Astrocyte of the hippocampus (primary cell): ENCODE results near the gene HSPA12A.

Experiments used
- DNase-seq: peaks from one replicate; pipeline ENCODE4 v3.0.0; 2011; ENCODE audit warnings: low read depth, low spot score

Gene HSPA12A

DNA sequence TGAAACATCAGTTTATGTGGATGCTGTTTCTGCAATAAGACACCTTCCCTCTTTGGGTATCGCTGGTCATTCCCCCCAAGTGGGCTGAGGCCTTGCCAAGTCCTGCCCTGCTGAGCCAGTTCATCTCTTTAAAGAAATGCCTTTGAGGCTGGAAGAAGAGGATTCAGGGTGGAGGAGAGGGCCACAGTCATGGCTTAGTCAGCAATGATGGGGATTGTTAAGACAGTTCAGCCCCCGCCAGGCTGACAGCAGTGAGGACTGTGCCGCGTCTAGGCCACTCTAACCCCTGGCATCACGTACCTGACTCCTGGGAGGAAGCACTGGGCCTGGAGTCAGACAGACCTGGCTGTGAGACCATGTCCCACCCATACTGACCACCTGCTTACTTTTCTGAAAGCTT, 73.3 kb downstream of the HSPA12A start:
- DNase-seq: no peak

DNA sequence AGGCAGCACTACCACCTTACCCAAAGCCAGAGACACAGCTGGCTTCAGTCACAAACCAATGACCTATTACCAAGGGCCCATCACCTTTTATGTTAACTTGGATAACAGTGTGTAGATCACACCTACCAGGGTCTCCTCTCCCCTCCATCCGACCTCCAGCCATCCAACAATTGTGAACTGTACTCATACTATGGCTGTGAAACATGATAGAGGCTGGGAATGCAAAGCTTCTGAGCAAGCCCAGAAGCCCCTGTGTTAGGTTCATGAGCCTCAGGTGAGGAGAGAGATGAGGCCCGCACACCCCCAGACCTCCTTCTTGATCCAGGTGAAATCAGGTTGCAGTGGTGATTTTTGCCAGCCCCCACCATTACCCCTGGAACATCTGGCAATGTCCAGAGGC, 73.9 kb downstream of the HSPA12A start:
- DNase-seq: no peak

DNA sequence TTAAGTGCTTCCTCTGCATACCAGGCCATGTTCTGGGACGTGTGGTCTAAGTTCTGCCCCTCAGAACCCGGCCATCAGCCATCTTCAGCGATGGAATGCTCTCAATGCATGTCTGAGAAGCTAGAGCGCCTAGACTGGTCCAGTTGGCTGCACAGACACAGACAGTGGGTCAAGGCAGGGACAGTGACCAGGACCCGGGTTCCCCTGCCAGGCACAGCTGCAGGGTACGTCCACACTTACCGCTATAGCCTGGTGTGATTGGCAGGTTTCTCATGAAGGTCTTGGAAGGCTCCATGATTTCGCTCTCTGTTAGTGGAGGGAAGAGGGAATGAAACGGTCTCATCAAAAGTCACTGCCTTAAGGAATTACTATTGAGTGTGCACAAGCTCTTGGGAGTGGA, 74.3 kb downstream of the HSPA12A start:
- no peak for DNase-seq

DNA sequence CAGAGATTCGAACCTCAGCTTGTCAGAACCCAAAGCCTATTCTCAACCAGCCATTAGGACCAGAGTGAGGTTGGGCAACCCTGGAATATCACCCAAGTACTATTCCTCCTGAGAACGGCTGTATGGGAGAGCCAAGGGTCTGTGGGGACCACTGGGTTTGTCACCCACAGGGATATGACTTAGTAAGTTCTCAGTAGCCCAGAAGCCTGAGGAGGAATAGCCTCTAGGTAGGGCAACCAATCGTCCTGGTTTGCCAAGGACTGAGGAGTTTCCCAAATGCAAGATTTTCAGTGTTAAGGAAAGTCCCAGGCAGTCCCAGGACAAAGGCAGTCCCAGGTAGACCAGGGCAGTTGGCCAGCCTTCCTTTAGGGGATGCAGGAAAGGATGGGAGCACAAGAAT, 74.9 kb downstream of the HSPA12A start:
- DNase-seq: no peak

DNA sequence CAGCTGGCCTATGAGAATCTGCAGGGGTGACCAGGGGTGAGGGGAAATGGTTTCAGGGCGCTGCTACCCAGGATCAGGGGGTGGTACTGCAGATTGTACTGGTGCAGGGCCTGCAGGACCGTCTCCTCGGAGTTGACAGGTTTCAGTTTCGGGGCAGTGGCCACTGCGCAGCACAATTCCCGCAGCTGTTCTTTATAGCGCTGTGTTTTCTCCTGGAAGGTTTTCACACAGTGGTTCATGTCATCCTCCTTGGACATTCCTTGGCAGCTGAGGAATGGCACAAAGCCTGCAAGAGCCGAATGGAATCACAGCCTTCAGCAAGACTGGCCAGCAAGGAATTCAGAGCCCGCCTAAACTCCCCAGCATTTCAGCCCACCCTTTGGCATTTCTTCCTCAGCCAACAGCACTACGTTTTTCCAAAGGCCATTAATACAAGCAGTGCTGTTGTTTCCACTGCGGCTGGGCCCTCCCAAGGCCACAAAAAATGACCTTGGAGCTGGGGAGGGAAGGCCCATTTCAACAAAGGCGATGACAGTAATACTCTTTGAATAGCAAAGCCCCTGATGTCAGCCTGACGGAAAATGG, 76.7 kb downstream of the HSPA12A start:
- peak; percentile 85 for DNase-seq

DNA sequence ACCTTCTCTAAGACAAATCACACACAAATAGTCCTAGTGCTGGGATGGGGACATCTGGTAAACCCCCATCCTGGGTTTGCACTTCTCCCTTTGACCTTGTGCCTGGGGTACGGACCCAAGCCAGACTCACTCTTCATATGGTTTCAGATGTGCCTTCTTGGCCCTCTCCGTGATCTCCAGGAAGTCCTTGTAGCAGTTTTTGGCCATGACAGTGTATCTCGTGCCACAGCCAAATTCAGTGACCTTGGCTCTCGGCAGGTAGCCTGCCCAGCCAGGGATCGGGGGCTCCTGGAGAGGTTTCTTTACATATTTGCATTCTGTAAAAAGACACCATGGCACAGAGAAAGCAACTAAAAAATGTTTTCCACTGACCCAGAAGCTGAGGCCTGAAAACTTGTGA, 77.7 kb downstream of the HSPA12A start:
- DNase-seq: no peak

DNA sequence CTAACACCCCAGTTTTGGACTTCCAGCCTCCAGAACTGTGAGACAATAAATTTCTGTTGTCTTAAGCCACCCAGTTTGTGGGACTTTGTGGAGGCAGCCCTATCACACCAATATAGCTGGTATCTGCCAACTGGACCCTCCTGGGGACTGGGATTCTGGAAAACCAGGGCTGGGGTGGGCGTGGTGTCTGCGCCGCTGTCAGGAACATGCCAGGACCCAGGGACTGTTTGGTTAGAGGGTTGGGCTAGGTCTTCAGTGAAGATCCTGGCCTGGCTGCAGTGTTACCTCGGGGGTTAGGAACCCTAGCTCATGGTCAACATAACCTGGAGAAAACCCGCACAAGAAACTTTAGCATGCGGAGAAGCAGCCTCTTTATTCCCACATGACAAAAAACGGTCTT, 79.0 kb downstream of the HSPA12A start:
- DNase-seq: no peak

DNA sequence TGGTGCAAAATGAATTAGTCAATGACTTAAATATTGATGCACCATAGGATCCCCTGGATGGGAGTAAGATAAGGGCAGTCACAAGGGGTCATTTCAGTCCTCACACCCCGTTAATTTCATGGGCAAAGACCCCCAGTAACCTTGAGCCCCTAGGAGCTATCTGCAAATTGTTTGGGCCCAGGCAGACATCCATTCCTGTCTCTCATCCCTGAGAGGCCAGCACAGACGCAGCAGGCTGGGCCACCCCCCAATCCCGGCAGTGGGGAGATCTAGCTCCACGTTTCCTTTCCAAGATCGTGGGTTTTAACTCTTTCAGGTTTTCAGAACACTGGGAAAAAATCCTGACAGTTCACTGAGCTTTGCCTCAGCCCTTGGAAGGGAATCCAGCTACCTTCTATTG, 81.5 kb downstream of the HSPA12A start:
- no peak for DNase-seq

DNA sequence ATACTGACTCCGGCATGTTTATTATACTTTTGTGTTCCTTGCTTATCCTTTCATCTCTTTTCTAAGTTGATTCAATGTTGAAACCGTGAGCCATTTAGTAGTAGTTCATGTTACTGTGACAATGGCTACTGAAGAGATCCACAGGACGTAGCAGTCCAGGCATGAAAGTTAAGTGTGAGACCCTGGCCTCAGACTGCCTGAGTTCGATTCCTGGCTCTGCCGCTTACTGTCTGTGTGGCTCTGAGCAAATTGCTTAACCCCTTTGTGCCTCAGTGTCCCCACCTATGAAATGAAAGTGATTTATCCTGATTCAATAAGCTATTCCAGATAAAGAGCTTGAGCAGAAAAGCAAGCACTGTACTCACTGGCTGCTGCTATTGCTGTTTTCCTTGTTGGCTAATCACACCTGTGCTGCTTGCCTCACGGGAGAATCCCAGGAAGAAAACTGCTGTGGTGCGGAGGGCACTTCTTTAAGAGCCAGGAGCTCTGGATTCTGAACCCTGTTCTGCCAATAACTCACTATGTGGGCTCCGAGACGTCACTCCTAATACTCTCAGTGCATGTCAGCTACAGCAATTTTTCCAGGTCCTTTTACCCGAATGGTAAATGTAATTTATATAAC, 83.2 kb downstream of the HSPA12A start:
- DNase-seq: no peak

DNA sequence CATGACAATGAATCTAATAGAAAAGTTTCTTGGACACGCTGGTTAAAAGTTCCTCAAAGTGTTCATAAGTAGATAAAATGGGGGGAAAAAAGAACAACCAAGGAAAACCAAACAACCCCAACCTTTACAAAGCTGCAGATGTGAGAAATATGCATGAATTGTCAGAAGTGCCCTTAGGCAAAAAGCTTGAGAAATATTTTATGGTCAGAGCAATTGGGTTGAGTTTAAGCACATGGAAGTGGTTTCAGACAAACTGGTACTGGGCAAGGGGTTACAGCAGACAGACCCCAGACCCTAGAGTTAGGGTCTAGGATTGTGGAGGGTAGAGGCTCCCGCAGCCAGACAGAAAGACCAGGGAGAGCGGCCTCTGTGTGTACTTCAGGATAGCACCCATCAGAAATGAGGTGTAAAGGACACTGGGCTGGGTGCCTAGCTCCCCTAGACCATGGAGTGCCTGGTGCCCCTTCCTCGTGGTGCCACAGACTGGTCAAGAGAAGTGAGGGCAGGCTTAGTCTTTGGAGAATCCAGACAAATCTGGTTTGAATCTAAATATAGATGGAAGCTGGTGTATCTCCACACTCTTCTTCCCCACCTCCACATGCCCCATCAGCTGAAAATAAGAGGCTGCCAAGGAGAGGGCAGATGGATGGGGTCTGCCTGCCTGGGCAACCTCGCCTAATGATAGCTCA, 84.4 kb downstream of the HSPA12A start:
- no peak for DNase-seq

DNA sequence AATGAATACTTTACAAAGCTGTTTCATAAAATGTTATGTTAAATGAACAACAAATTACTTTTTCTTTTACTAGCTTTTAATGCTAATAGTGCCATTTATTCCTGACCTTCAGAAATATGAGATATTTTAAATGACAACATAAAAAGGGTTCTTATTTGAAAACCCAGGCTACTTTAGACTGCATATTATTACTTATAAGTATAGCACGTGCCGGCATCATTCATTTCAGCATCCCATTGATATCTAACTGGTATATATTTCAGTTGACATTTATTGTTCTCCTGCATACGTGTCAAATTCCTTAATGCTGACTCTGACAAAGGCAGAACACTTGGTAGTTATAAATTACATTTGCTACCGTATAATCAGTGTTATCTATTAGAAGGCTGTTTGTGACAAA, 86.3 kb downstream of the HSPA12A start:
- DNase-seq: no peak

DNA sequence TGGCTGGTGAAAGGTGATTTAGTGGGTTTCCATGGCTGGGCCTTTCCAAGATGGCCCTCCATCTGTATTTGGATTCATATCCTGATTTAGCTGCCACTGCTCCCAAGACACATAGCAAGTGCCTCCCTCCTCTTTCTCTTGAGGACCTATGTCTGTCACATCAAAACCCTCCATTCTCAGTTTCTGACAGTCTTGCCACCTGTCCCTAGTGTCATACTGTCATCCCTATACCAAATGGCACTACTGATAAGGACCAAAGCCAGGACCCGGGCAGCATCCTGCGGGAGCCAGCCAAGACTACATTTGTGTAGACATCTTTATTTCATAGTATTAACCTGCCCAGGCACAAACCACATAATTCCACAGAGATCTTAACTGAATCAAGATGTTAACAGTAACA, 86.8 kb downstream of the HSPA12A start:
- no peak for DNase-seq

DNA sequence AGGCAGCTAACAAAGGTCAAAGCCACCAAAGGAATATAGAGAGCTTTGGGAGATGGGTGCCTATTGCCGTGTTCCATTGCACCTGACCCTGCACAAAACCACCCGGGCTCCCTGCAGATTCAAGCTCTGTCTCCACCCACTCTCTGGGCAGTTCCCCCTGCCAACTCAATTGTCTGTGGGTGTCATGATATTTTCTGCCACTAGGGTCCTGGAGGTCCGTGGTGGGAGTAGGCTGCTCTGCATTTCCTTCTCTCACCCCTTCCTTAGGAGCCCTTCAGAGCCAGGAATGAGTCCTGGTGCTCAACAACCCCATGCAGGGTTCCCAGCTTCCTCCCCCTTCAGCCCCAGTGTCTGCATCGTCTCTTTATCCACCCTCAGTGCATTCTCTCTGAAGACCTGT, 87.5 kb downstream of the HSPA12A start:
- no peak for DNase-seq

DNA sequence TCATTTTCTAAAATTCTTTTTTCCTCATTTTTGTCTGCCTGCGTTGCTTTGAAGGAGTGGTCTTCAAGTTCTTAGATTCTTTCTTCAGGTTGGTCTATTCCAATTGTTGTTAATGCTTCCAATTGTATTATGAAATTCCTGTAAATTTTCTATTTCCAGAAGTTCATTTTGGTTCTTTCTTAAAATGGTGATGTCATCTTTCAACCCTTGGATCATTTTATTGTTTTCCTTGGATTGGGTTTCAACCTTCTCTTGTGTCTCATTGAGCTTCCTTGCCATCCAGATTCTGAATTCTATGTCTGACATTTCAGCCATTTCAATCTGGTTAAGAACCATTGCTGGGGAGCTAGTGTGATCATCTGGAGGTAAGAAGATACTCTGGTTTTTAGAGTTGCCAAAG, 88.5 kb downstream of the HSPA12A start:
- DNase-seq: no peak

DNA sequence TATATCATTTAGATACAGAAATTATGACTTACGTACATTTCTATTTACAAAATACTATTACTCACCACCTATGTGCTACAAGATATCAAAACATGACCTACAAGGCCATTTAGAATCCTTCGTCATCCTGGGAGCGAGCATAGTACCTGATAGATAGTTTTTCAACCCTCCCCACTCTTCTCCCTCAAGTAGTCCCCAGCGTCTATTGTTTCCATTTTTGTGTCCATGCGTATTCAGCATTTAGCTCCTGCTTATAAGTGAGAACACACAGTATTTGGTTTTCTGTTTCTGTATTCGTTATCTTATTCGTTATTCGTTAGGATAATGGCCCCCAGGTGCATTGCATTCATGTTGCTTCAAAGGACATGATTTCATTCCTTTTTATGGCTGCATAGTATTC, 93.5 kb downstream of the HSPA12A start:
- no peak for DNase-seq

DNA sequence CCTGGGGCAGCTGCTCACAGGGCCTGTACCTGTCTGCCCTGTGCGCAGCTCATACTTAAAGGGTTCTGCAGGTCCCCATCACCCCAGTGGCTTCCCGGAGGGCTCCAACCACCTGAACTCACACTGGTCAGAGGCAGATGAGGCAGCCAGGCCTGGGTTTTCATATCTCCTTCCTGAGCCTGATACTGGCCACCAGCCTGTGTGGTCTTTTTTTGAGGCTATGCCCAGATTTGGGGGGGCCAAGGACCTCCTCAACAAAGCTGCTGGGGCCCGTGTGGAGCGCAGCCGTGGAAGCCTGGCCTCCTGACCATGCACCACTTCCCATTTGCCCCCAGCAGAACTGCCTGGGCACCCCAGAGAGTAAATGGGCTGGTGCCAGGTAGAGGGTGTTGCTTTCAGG, 95.9 kb downstream of the HSPA12A start:
- DNase-seq: no peak

DNA sequence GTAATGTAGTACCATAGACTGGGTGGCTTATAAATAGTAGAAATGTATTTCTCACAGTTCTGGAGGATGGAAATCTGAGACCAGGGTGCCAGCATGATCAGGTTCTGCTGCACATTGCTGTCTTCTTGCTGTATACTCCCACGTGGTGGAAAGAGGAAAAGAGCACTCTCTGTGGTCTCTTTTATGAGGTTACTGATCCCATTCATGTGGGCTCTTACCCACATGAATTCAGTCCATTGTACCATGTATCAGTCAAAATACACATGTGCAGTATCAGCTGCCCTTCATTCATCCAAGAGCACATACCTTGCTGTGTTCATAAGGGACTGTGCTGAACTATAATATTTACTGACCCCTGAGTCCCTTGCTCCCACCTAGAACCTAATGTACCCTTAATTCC, 104.5 kb downstream of the HSPA12A start:
- DNase-seq: no peak

DNA sequence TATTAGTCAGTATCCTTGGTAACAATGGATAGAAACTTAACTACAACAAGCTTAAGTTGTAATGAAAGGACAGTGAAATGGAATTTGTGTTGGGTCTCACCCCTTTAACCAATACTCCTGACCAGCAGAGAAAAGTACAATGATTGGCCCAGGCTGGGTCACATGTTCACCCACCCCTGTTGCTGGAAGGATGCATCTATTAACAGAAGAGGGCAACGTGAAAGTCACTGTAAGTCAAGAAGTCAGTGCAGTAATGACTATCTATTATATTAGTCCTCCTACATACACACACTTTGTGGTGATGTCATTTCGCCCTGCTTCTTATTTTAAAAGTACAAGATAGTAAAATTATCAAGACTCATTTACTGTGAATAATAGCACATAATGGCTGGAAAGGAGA, 105.4 kb downstream of the HSPA12A start:
- DNase-seq: no peak

DNA sequence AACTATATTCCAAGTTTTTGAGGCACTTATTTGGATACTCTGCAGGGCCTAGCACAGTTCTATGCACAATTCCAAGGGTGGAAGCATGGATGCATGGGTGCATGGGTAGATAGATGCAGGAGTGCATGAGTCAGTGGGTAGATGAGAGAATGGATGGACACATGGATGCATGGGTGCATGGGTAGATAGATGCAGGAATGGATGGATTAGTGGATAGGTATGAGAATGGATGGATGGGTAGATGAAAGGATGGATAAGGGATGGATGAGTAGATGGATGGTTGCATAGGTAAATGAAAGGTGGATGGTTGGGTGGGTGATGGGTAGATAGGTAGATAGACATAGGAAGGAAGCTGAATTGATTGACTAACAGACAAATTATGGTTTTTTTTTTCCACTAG, 106.0 kb downstream of the HSPA12A start:
- DNase-seq: no peak

DNA sequence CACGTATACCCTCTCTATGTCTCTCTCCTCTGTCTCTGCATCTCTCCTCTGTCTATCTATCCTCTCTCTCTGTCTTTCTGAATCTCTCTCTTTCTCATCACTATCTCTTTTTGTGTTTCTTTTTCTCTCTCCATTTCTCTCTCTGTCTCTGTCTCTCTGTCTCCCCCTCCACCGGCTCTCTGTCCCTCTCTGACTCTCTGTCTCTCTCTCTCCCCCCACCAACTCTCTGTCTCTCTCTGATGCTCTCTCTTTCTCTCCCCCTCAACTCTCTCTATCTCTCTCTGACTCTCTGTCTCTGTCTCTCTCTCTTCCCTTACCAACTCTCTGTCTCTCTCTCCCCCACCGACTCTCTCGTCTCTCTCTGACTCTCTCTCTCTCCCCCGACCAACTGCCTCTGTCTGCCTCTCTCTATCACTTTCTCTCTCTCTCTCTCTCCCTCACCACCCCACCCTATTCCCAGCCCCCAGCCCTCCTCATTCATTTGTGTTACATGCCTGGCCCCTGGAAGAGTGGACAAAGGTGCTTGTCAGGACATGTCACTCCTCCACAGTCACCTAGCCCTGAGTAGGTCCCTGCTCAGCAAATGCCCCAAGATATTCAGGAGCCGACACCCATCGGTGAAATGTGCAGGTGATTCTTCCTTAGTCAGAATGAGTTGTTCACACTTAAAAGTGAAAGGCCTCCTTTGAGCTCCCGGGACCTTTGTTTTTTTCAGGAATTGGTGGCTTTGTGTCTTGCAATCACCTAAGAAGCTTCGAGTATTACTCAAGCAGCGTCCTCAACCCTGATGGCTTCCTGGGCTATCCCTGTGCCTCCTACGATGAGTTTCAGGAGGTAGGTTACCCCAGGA, 108.0 kb downstream of the HSPA12A start:
- no peak for DNase-seq

DNA sequence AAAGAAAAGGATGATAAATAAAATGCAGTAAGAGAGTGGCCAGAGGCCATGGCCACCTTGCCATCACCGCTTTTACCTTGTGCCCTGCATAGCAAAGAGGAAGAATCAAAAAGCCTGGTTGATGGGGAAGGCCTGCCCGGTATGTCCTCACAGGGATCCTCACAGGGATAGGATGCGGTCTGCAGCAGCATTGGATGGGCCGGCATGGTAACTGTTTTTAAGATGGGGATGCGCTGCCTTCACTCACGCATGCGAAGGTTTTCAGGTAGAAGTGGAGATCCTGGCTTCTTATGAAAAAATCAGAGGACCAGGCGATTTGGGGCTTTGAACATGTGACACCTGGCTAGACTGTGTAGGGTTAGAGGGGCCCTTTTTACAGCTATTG, 109.2 kb downstream of the HSPA12A start:
- no peak for DNase-seq

DNA sequence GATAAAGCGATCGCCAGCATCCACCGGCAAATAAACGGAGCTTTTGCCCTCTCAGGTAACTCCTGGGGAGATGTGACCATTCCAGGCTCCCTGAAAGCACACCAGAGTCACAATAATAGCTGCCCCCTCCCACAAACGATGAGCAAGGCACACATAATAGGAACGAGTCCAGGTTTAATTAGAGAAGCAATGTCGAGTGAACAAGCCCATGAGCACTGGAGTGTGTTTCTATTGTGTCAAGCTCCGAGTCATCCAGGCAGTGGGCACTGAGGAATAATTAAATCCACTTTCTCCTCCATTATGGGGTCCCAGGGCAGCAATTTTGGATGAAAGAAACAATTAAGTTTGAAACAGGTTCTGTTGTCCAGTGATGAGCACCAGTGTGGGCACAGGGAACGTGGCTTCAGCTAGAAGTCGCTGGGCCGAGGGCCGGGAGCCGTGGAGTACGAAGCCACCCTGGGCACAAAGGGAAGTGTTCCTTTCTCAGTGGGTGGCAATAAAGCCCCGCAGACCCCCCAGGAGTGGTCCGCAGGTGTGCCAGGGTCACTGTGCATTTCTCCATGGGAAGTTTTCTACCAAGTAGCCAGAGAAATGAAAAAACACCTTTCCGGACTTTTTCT, 109.7 kb downstream of the HSPA12A start:
- no peak for DNase-seq
